IPS-18a (cell line): ENCODE results near the gene PNPO.
"Not testable (repeated sequence)": the region's sequence is repeated elsewhere in the genome, so short reads cannot be mapped to it uniquely, and the experiment has no call there.

Source experiments
- H3K27ac ChIP-seq: one replicate; pipeline ENCODE4 v1.5.1; 2013; ENCODE audit warnings: low read length
- H3K27me3 ChIP-seq: one replicate; pipeline ENCODE4 v1.6.1; 2013; ENCODE audit warnings: mild to moderate bottlenecking, low read length; ENCODE audit not compliant: control insufficient read depth, insufficient read depth
- H3K36me3 ChIP-seq: one replicate; pipeline ENCODE4 v1.6.1; 2013; ENCODE audit warnings: low read depth, low read length; ENCODE audit not compliant: control insufficient read depth
- H3K4me1 ChIP-seq: one replicate; pipeline ENCODE4 v1.6.1; 2013; ENCODE audit warnings: low read depth, low read length; ENCODE audit not compliant: control insufficient read depth
- H3K4me3 ChIP-seq: one replicate; pipeline ENCODE4 v1.5.1; 2013; ENCODE audit warnings: low read length
- H3K9ac ChIP-seq: one replicate; pipeline ENCODE4 v1.6.1; 2013; ENCODE audit warnings: mild to moderate bottlenecking, low read length, moderate library complexity
- H3K9me3 ChIP-seq: one replicate; pipeline ENCODE4 v1.6.1; 2013; ENCODE audit warnings: low read depth, low read length; ENCODE audit not compliant: control insufficient read depth

Gene PNPO

DNA sequence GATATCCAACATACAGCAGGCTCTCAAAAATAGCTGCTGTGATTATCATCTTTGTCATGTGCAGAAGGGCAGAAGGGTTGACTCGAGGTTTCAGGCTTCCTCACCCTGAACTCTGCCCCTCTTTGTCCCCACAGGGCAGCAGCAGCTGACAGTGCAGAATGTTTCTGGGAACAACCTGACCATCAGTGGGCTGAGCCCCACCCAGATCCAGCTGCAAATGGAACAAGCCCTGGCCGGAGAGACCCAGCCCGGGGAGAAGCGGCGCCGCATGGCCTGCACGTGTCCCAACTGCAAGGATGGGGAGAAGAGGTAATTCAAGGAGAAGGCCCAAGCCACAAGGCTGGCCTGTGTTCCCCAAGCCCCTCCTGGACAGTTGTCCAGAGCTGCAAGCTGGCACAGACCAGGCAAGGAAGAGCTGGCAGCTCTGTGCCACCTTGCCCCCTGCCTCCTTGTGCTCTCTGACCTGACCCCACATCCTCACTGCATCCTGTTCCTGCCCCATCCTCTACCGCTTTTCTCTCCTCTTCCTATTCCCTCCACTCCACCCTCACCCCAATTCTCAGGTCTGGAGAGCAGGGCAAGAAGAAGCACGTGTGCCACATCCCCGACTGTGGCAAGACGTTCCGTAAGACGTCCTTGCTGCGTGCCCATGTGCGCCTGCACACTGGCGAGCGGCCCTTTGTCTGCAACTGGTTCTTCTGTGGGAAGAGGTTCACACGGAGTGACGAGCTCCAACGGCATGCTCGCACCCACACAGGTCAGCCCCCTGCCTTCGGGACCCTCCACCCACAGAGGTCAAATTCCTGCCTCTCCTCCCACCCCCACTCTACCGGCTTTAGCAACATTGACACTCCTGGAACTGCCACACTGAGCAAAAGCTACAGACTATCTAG, 16.3 kb upstream of the PNPO start:
- H3K9ac ChIP-seq, result no peak overlapping the region
- H3K27me3 ChIP-seq, result no peaks in the 10 kb centered on the region
- no peak overlapping the region for H3K4me3 ChIP-seq
- H3K27ac ChIP-seq, result no peak overlapping the region
- H3K9me3 ChIP-seq, result no peaks in the 10 kb centered on the region
- H3K36me3 ChIP-seq, result peaks cover 22% of the 10 kb centered on the region
- no peaks in the 10 kb centered on the region for H3K4me1 ChIP-seq

DNA sequence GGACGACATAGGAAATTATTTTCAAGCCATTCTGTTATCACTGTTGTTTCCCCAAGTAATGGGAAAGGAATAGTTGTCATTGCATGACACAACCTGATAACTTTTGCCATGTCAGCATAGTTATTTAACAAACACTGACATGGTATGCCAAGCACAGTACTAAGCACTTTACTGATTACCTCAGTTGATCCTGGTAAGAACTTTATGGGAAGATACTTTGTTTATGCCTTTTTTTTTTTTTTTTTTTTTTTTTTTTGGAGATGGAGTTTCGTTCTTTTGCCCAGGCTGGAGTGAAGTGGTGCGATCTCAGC, 15.7 kb upstream of the PNPO start:
- no peak overlapping the region for H3K27ac ChIP-seq
- no peak overlapping the region for H3K9ac ChIP-seq
- H3K27me3 ChIP-seq, result no peaks in the 10 kb centered on the region
- no peak overlapping the region for H3K4me3 ChIP-seq
- no peaks in the 10 kb centered on the region for H3K9me3 ChIP-seq
- H3K4me1 ChIP-seq, result no peaks in the 10 kb centered on the region
- peaks cover 26% of the 10 kb centered on the region for H3K36me3 ChIP-seq

DNA sequence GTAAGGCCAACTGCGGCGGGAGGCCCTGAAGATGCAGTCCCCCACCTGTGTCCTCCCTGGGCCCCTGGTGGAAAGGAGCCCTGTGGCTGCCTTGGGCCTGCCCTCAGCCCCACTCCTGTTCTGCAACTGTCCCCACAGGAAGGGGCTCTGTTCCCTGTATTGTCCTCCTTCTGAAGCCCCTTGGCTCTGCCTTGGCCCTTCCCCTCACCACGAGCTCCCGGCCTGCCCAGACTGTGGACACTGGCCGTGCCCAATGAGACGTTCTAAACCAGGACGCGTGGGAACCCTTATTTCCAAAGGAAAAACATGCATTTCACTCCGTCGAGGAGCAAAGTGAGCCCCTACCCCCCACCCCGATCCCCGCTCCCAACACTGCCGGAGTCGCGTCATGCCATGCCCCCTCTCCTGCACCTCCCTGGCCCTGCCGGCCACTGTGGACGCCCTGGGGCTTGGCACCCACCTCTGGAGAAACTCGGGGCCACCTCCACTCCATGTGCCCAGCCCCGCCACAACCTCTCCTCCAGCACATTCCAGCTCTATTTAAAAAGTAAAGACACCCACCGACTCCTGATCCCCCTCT, 13.5 kb upstream of the PNPO start:
- Histone ChIP-seq H3K4me3 (no peak overlapping the region), H3K9ac (no peak overlapping the region)

DNA sequence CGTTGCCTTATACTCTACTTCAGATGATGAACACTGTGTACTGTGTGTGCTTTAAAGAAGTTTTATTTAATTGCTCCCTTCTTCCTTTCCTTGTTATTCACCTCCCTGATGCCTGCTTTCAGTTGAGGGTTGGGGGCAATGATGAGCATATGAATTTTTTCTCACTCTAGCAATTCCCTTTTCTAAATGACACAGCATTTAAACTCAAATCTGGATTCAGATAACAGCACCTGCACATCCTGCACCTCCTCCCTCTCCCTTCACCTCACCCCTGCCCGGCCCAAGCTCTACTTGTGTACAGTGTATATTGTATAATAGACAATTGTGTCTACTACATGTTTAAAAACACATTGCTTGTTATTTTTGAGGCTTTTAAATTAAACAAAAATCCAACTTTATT, 13.0 kb upstream of the PNPO start:
- Histone ChIP-seq H3K9ac (no peak overlapping the region), H3K4me1 (no peaks in the 10 kb centered on the region), H3K9me3 (no peaks in the 10 kb centered on the region), H3K27me3 (no peaks in the 10 kb centered on the region), H3K4me3 (no peak overlapping the region), H3K27ac (no peak overlapping the region), H3K36me3 (peaks cover 20% of the 10 kb centered on the region)

More for the DNA sequence above, 13.5 kb upstream of the PNPO start:
- Histone ChIP-seq H3K27me3 (no peaks in the 10 kb centered on the region), H3K9me3 (no peaks in the 10 kb centered on the region), H3K4me1 (no peaks in the 10 kb centered on the region), H3K36me3 (peaks cover 25% of the 10 kb centered on the region), H3K27ac (no peak overlapping the region)

DNA sequence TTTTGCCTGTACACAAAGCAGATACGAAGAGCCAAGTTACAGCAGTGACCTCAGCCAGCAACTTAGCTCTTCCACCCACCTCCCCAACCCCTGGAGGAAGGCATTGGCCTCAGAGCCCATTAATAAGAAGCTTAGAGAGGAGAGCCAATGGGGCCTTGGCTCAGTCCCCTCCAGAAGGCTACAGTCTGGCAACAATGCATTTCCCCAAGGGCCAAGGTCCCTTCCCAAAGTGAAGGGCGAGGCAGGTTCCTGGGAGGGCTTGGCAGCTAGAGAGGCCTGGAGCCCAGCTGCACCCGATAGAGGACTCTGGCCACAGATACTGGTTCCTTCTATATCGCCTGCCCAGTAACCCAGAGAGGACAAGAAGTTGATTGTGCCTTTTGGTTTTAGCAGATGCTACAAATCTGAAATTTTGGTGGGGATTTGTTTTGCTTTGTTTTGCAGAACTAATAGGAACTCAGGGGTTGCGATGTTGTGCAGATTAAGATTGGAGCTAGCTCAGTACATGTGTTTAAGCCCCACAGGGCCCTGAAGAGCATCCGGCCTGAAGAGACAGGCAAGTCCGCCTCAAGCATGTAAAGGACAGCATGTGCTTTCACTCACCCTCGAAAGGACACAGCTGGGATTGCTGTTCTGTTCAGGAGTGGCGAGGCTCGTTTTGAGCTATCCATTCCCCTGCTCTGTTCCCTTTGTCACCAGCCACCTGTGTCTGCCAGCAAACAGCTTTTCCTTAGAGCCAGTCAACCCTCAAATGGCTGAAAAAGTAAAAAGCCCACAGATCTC, 12.0 kb upstream of the PNPO start:
- no peak overlapping the region for H3K4me3 ChIP-seq
- H3K36me3 ChIP-seq, result peaks cover 17% of the 10 kb centered on the region
- H3K27ac ChIP-seq, result no peak overlapping the region
- no peaks in the 10 kb centered on the region for H3K27me3 ChIP-seq
- H3K4me1 ChIP-seq, result no peaks in the 10 kb centered on the region
- no peak overlapping the region for H3K9ac ChIP-seq
- H3K9me3 ChIP-seq, result no peaks in the 10 kb centered on the region

DNA sequence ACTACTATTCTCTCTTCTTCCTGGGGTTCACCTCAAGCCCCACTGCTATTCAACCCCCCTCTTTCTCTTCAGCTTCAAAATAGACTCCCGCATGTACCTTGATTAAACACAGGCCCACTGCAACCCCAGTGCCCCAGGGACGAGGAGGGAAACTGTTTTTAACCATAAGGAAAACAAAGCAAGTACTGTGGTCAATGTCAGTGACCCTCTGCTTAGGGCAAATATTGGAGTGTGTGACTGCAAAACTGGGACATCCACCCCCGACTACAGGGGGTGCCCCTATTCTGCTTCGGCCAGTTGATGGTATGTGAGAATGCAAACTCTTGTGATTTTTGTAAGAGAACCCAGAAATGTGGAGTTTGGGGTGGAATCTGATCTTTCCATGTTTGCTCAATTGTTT, 9.5 kb upstream of the PNPO start:
- Histone ChIP-seq H3K27ac (no peak overlapping the region), H3K36me3 (peaks cover 4% of the 10 kb centered on the region), H3K27me3 (no peaks in the 10 kb centered on the region), H3K4me1 (no peaks in the 10 kb centered on the region), H3K4me3 (no peak overlapping the region), H3K9ac (no peak overlapping the region), H3K9me3 (no peaks in the 10 kb centered on the region)

DNA sequence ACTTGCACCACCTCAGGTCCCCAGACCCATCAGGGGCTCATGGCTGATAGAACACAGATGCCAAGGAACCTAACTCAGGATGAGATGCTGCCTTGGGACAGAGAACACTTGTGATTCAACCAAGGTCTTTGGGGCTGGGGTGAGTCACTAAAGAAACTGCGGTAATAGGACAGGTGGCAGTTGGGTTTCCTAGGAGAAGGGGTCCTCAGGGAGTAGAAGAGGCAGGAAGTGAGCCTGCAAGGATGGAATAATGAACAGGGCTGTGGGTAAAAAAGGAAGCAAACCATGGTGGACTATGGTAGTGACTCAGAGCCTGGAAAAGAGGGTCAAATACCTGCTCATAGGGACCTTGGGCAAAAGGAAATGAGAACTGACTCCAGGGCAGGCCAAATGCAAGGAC, 6.5 kb upstream of the PNPO start:
- no peaks in the 10 kb centered on the region for H3K4me1 ChIP-seq
- H3K27ac ChIP-seq, result no peak overlapping the region
- H3K9me3 ChIP-seq, result no peaks in the 10 kb centered on the region
- no peak overlapping the region for H3K9ac ChIP-seq
- H3K4me3 ChIP-seq, result no peak overlapping the region
- H3K27me3 ChIP-seq, result no peaks in the 10 kb centered on the region
- H3K36me3 ChIP-seq, result peaks cover 3% of the 10 kb centered on the region

DNA sequence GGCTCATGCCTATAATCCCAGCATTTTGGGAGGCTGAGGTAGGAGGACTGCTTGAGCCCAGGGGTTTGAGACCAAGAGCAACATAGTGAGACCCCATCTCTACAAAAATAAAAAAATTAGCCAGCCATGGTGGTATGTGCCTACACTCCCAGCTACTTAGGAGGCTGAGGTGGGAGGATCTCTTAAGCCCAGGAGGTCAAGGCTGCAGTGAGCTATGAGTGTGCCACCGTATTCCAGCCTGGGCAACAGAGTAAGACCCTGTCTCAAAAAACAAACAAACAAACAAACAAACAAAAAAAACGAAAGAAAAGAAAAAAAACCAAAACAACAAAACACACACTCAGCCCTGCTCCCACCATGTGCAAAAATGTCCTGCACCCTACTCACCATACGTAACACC, 5.9 kb upstream of the PNPO start:
- not testable (repeated sequence) for H3K9ac ChIP-seq, H3K4me1 ChIP-seq, H3K27me3 ChIP-seq, H3K36me3 ChIP-seq, H3K27ac ChIP-seq, H3K9me3 ChIP-seq, H3K4me3 ChIP-seq

DNA sequence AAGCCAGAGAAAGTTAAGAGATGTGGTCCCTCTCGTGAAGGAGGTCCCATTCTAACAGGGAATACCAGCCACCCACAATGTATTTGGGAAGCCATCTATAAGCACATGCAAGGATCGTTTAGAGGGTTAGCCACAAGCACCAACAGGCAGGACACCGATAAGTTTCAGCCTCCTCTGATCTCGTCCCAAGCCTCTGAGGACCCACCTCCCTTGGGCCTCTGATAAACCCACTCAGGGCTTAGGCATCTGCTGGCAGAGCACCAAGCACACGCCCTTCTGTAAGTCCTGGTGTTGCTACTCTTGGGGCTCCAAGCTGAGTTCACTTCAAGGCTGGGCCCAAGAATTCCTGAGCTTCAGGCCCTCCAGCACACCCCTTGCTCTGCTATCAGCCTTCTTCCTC, 5.4 kb upstream of the PNPO start:
- H3K4me3 ChIP-seq, result no peak overlapping the region
- H3K4me1 ChIP-seq, result no peaks in the 10 kb centered on the region
- H3K27me3 ChIP-seq, result peaks cover 11% of the 10 kb centered on the region
- H3K9ac ChIP-seq, result no peak overlapping the region
- no peaks in the 10 kb centered on the region for H3K9me3 ChIP-seq
- H3K27ac ChIP-seq, result no peak overlapping the region
- no peaks in the 10 kb centered on the region for H3K36me3 ChIP-seq

DNA sequence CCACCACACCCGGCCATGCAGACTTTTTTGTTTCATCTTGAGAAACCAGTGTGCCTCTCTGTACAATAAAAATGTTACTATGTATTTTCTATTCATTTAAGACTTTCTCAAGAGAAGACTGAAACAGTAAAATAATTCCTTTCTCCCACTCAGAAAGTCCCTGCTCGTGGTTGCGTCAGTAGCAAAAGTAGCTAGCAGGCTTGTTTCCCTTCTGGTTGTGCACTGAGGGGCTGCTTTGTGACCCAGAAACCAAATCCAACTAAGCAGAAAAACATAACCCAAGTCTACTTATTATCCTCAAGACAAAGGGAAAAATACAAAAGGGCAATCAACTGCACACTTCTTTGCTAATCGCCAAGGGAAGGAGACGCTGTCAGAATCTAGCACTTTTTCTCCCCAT, 3.4 kb upstream of the PNPO start:
- peaks cover 19% of the 10 kb centered on the region for H3K27me3 ChIP-seq
- H3K4me3 ChIP-seq, result no peak overlapping the region
- H3K4me1 ChIP-seq, result no peaks in the 10 kb centered on the region
- no peaks in the 10 kb centered on the region for H3K9me3 ChIP-seq
- no peak overlapping the region for H3K27ac ChIP-seq
- H3K9ac ChIP-seq, result no peak overlapping the region
- H3K36me3 ChIP-seq, result no peaks in the 10 kb centered on the region

DNA sequence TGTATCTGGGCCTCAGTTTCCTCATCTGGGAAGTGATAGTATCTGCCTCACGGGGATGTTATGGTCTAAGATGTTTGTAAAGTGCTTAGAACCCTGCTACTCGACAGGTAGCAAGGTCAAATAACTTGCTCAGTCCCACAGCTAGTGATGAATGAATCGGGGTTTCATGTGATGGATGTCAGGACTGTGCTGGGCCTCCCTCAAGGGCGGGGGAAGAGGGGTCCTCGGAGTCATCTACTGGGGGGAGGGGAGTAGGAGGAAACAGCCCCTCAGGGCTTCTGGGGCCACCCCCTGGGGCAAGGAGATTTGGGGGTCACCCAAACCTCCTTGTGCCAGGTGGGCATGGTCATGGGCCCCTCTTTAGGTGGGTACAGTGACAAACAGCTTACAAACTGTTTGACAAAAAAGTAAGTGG, 732 bp downstream of the PNPO start:
- Histone ChIP-seq H3K4me3 (peak overlapping the region; percentile 50), H3K27ac (no peak overlapping the region), H3K27me3 (peaks cover 19% of the 10 kb centered on the region), H3K9me3 (no peaks in the 10 kb centered on the region), H3K9ac (no peak overlapping the region), H3K36me3 (no peaks in the 10 kb centered on the region), H3K4me1 (no peaks in the 10 kb centered on the region)
